Endodermal cell (in vitro differentiated cells): ENCODE results near the gene PDGFC. TPM values are rescaled to one million over a fixed set of nuclear protein-coding genes. Genes with fewer than 3 reads are reported as not detected.

Experiments used
- DNase-seq: peaks from one replicate; pipeline ENCODE4 v3.0.0-alpha.2; 2017
- H3K27ac ChIP-seq: 2 replicates; pipeline ENCODE4 v1.5.1; 2013; ENCODE audit warnings: mild to moderate bottlenecking, low read depth, low read length, moderate library complexity
- H3K27me3 ChIP-seq: 2 replicates; pipeline ENCODE4 v1.6.1; 2013; ENCODE audit warnings: mild to moderate bottlenecking, low read length, moderate library complexity; ENCODE audit not compliant: insufficient read depth, control insufficient read depth, poor library complexity, severe bottlenecking
- H3K36me3 ChIP-seq: 2 replicates; pipeline ENCODE4 v1.7.0; 2013; ENCODE audit warnings: mild to moderate bottlenecking, low read length, moderate library complexity; ENCODE audit not compliant: control insufficient read depth, insufficient read depth
- H3K4me1 ChIP-seq: one replicate; pipeline ENCODE4 v1.7.0; 2013; ENCODE audit warnings: low read length; ENCODE audit not compliant: control insufficient read depth, insufficient read depth
- H3K4me3 ChIP-seq: 2 replicates; pipeline ENCODE4 v1.5.1; 2013; ENCODE audit warnings: mild to moderate bottlenecking, low read length, moderate library complexity
- H3K9ac ChIP-seq: 2 replicates; pipeline ENCODE4 v1.6.1; 2013; ENCODE audit warnings: mild to moderate bottlenecking, low read length, moderate library complexity; ENCODE audit not compliant: poor library complexity, severe bottlenecking; ENCODE audit errors: extremely low read depth
- H3K9me3 ChIP-seq: 2 replicates; pipeline ENCODE4 v1.6.1; 2013; ENCODE audit warnings: mild to moderate bottlenecking, low read length, moderate library complexity; ENCODE audit not compliant: control insufficient read depth
- H3K27ac Mint-ChIP-seq: 2 replicates; pipeline ENCODE4 v1.8.0; 2020; ENCODE audit warnings: mixed read lengths
- H3K27me3 Mint-ChIP-seq: 2 replicates; pipeline ENCODE4 v1.8.0; 2021; ENCODE audit warnings: mild to moderate bottlenecking, mixed read lengths; ENCODE audit not compliant: insufficient read depth
- H3K36me3 Mint-ChIP-seq: 2 replicates; pipeline ENCODE4 v1.8.0; 2020; ENCODE audit warnings: low read depth, mixed read lengths
- H3K4me1 Mint-ChIP-seq: 2 replicates; pipeline ENCODE4 v1.8.0; 2020; ENCODE audit warnings: mixed read lengths
- H3K4me3 Mint-ChIP-seq: 2 replicates; pipeline ENCODE4 v1.8.0; 2020; ENCODE audit warnings: mild to moderate bottlenecking, moderate library complexity, mixed read lengths
- H3K9me3 Mint-ChIP-seq: 2 replicates; pipeline ENCODE4 v1.8.0; 2020; ENCODE audit warnings: mild to moderate bottlenecking, mixed read lengths
- CTCF ChIP-seq: fragments of 200-600 bp; sonication (generic); conservative IDR thresholded peaks from 2 replicates; pipeline ENCODE4 v1.5.0; 2021; ENCODE audit warnings: antibody characterized with exemption, mild to moderate bottlenecking
- WGBS, 2 experiments: methylation state at CpG; one replicate each; pipeline versions ENCODE4 v1.1.5 to v1.1.7; 2013; ENCODE audit warnings: missing lambda C conversion rate in 2 of 2, mixed read lengths in 1 of 2; ENCODE audit not compliant: insufficient coverage in 1 of 2, insufficient read length in 1 of 2; 5-methylcytosine and 5-hydroxymethylcytosine counted together
- total RNA-seq, 2 donors: library from RNA; stranded (reverse); fragmentation: NEBNext Ultra II Directional in 1 of 2; extraction: Animal tissue kit (Norgen Biotek cat#: 25700) in 1 of 2; gene quantifications; 2 replicates in 1 of 2; 3 replicates in 1 of 2; pipeline ENCODE4 v1.2.1, GENCODE V29; 2021

Gene PDGFC
- total RNA-seq, 2 donors from 2014 or later: 5.5 to 6.8 TPM

- no peaks in the 10 kb centered on the region for H3K9me3 ChIP-seq
- no peak overlapping the region for H3K9ac ChIP-seq
- H3K4me1 ChIP-seq: no peaks in the 10 kb centered on the region
- no peaks in the 10 kb centered on the region for H3K36me3 Mint-ChIP-seq
- peaks cover 19% of the 10 kb centered on the region for H3K27me3 Mint-ChIP-seq
- peaks cover 13% of the 10 kb centered on the region for H3K4me1 Mint-ChIP-seq
- no peaks in the 10 kb centered on the region for H3K9me3 Mint-ChIP-seq
- no peak overlapping the region for H3K4me3 Mint-ChIP-seq
- no peak overlapping the region for H3K27ac Mint-ChIP-seq
- H3K27ac ChIP-seq: no peak overlapping the region
- no peak for TF ChIP-seq CTCF
- no peaks in the 10 kb centered on the region for H3K36me3 ChIP-seq
- H3K27me3 ChIP-seq: peaks cover 10% of the 10 kb centered on the region
- DNase-seq: no peak
- WGBS, 2 experiments: 88% methylated on average over 2 of the region's 2 CpGs; no CpG with 5 or more reads in 1 of the 2 experiments
- H3K4me3 ChIP-seq: no peak overlapping the region
Measured at GRCh38 chr4:157005193-157005592, 33.6 kb upstream of the PDGFC start.

GRCh38 chr4:157004279-157005161, 32.9 kb upstream of the PDGFC start:
- H3K27ac Mint-ChIP-seq: no peak overlapping the region
- no peak for TF ChIP-seq CTCF
- Histone ChIP-seq H3K27me3 (peaks cover 3% of the 10 kb centered on the region), H3K36me3 (no peaks in the 10 kb centered on the region), H3K9me3 (no peaks in the 10 kb centered on the region), H3K9ac (no peak overlapping the region), H3K27ac (no peak overlapping the region), H3K4me1 (no peaks in the 10 kb centered on the region), H3K4me3 (no peak overlapping the region)
- DNase-seq: no peak
- peaks cover 13% of the 10 kb centered on the region for H3K4me1 Mint-ChIP-seq
- no peaks in the 10 kb centered on the region for H3K9me3 Mint-ChIP-seq
- peaks cover 12% of the 10 kb centered on the region for H3K27me3 Mint-ChIP-seq
- WGBS, 2 experiments: 77 to 100% methylated on average over 3 to 5 of the region's 5 CpGs
- H3K4me3 Mint-ChIP-seq: no peak overlapping the region
- no peaks in the 10 kb centered on the region for H3K36me3 Mint-ChIP-seq

- Mint-ChIP-seq H3K4me3 (no peak overlapping the region), H3K36me3 (no peaks in the 10 kb centered on the region), H3K27me3 (peaks cover 2% of the 10 kb centered on the region), H3K27ac (peak overlapping the region; percentile 8), H3K4me1 (no peaks in the 10 kb centered on the region), H3K9me3 (peaks cover 20% of the 10 kb centered on the region)
- Histone ChIP-seq H3K4me1 (no peaks in the 10 kb centered on the region), H3K4me3 (no peak overlapping the region), H3K9me3 (peaks cover 13% of the 10 kb centered on the region), H3K9ac (no peak overlapping the region), H3K27ac (no peak overlapping the region), H3K36me3 (no peaks in the 10 kb centered on the region), H3K27me3 (no peaks in the 10 kb centered on the region)
- peak; percentile 62 for DNase-seq
- TF ChIP-seq CTCF: no peak
- WGBS, 2 experiments: 73 to 80% methylated on average over 1 to 2 of the region's 2 CpGs
Measured at GRCh38 chr4:156999175-156999517, 27.5 kb upstream of the PDGFC start.
